GM10248 (cell line): Measurements from ENCODE around the gene TMC6.

ENCODE experiments used
- CTCF ChIA-PET: fragments of 300-600 bp; sonication (Branson Sonifier 250); formaldehyde crosslinking; extraction: SDS; loops from one replicate; lab custom pipeline; 2021; ENCODE audit warnings: antibody characterized with exemption; lab: Yijun Ruan, JAX
- POLR2A ChIA-PET: fragments of 350-650 bp; sonication (Branson Sonifier 250); formaldehyde crosslinking; extraction: SDS; loops from one replicate; lab custom pipeline; 2020; ENCODE audit warnings: antibody characterized with exemption; lab: Yijun Ruan, JAX
- DNase-seq: peaks from one replicate; pipeline ENCODE4 v3.0.0; 2012; ENCODE audit errors: extremely low spot score
- TF ChIP-seq, protein P1 (sequence below): IDR thresholded peaks from 2 replicates; pipeline ENCODE4 v1.5.1; 2012; ENCODE audit warnings: mild to moderate bottlenecking, low read depth; ENCODE audit errors: extremely low read depth, missing control alignments, control extremely low read depth

TMC6 gene

DNA sequence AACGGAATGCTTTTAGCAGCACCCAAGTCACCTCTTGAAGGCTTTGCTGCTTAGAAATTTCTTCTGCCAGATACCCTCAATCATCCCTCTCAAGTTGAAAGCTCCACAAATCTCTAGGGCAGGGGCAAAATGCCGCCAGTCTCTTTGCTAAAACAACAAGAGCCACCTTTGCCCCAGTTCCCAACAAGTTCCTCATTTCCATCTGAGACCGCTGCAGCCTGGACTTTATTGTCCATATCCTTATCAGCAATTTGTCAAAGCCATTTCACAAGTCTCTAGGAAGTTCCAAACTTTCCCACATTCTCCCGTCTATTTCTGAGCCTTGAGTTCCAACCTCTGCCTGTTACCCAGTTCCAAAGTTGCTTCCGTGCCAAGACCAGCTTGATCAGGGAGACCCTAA is 27.4 kb downstream of the TMC6 start:
- TF ChIP-seq, protein P1, sequence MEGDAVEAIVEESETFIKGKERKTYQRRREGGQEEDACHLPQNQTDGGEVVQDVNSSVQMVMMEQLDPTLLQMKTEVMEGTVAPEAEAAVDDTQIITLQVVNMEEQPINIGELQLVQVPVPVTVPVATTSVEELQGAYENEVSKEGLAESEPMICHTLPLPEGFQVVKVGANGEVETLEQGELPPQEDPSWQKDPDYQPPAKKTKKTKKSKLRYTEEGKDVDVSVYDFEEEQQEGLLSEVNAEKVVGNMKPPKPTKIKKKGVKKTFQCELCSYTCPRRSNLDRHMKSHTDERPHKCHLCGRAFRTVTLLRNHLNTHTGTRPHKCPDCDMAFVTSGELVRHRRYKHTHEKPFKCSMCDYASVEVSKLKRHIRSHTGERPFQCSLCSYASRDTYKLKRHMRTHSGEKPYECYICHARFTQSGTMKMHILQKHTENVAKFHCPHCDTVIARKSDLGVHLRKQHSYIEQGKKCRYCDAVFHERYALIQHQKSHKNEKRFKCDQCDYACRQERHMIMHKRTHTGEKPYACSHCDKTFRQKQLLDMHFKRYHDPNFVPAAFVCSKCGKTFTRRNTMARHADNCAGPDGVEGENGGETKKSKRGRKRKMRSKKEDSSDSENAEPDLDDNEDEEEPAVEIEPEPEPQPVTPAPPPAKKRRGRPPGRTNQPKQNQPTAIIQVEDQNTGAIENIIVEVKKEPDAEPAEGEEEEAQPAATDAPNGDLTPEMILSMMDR = no peak
- POLR2A ChIA-PET = no interaction called here

DNA sequence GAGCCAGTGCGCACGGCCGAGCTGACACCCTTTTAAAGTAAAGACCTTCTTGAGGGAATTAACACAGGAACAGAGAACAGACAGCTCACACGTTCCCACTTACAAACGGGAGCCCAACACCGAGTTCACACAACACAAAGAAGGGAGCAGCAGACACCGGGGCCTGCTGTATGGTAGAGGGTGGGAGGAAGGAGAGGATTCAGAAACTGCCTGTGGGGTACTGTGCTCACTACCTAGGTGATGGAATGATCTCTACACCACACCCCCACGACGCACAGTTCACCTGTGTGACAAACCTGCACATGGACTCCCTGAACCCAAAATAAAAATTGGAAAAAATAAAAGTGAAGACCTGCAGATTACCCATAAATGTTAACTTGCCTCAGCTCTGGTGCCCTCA is 32.5 kb downstream of the TMC6 start:
- DNase-seq = no peak
- TF ChIP-seq, protein P1 = no peak
- POLR2A ChIA-PET = no interaction called here
- CTCF ChIA-PET = interaction anchor here (1.3 to 7.1 kb wide), 5 partner anchors 12 to 155 kb away, joined by 3 to 55 read pairs (median 4); no protein-coding TSS in a partner anchor

More for the DNA sequence above, 27.4 kb downstream of the TMC6 start:
- CTCF ChIA-PET = interaction anchor here (2.7 kb wide), 1 partner anchor 16 kb away, joined by 13 read pairs; no protein-coding TSS in a partner anchor
- DNase-seq = no peak

DNA sequence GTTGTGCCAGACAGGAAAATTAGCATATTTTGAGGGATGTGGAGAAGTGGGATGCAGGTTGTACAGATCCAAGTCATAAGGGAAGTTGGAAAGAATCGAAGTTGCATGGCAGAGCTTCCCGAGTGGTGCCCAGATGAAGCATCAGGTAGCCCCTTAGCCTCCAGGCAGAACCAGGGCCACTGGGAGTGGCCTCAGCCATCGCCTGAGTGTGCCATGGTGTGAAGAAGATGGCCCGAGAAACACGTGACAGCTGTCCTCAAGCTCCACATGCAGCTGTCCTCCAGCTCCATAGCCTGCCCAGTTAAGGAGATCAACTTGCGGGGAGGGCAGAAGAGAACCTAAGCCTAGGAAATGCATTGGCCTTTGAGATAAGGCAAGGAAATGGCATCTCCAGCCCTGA is 33.5 kb downstream of the TMC6 start:
- POLR2A ChIA-PET = no interaction called here
- TF ChIP-seq, protein P1 = no peak
- no peak for DNase-seq
- CTCF ChIA-PET = interaction anchor here (0.7 to 7.1 kb wide), 4 partner anchors 11 to 76 kb away, joined by 3 to 55 read pairs (median 3); no protein-coding TSS in a partner anchor

DNA sequence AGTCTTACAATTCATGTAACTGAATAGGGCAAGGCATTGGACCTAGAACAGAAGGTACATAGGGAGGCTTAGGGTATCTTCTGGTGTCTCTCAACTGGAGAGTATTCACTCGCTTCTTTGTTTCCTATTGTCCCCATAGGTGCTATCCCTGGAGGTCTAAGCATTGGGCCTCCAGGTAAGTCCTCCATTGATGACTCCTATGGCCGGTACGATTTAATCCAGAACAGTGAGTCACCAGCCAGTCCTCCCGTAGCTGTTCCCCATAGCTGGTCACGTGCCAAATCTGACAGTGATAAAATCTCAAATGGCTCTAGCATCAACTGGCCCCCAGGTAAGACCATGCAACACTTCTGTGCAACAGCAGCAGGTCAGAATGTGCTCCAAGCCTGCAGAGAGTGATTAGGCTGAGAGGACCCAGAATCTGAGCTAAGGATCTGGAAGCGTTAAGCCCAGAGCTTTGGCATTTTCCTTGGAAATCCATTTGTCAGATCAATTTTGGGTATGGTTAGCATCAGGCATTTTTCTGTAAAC is 35.7 kb downstream of the TMC6 start:
- CTCF ChIA-PET = interaction anchor here (0.8 to 7.1 kb wide), 5 partner anchors 9 to 662 kb away, joined by 3 to 55 read pairs (median 8); no protein-coding TSS in a partner anchor
- no peak for DNase-seq
- POLR2A ChIA-PET = no interaction called here
- TF ChIP-seq, protein P1 = no peak

DNA sequence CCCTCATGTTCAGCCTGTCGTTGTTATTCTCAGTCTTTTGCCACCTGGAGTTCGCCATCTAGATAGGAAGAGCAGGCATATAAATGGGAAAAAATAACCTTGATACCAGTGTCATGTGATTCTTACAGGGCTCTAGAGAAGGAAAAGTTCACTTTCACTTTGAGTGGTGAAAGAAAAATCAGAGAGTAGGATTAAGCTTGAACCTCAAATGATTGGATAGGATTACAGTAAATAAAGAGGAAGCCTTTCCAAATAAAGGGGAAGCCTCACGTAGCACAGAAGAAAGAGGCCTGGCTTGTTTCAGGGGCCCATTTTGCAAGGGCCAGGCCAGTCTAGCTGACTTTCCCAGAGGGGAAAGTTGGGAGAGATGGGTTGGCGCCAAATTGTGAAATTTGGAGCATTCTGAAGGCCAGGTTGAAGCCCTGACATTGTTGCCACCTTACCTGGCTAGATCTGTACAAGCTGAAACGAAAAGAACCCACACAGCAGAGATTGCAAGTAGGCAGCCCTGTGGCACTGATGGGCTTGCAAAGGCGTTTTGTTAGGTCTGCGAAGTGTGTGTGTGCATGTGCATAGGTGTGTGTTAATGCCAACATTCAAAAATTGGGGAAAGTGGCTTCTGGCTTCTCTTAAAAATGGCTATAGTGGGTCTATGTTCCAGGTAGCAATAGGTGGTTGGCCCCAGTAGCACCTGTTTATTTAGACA is 38.8 kb downstream of the TMC6 start:
- TF ChIP-seq, protein P1 = no peak
- POLR2A ChIA-PET = no interaction called here
- no peak for DNase-seq
- CTCF ChIA-PET = interaction anchor here (1.1 to 2.6 kb wide), 2 partner anchors 45 to 162 kb away, joined by 4 to 11 read pairs; no protein-coding TSS in a partner anchor

DNA sequence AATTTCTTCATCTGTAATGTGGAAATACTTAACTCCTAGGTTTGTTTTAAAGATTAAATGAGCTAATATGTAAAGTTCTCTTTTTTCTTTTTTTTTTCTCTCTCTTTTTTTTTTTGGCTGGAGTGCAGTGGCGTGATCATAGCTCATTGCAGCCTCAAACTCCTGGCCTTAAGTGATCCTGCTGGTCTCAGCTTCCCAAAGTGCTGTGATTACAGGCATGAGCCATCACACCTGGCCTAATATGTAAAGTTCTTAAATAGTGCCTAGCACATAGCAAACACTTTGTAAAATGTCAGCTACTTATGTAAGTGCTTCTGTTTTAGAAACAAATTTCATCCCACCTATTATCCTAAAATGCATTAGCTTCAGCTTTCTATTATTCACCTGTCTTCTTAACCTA is 40.0 kb downstream of the TMC6 start:
- CTCF ChIA-PET = interaction anchor here (1.1 to 1.2 kb wide), 2 partner anchors 18 to 46 kb away, joined by 3 to 4 read pairs; no protein-coding TSS in a partner anchor
- TF ChIP-seq, protein P1 = no peak
- DNase-seq = no peak
- POLR2A ChIA-PET = interaction anchor here (0.6 kb wide), 1 partner anchor 1254 kb away, joined by 8 read pairs; no protein-coding TSS in a partner anchor
